PC-9 (cell line): ENCODE measurements around the gene MCF2L.

Source experiments
- EZH2 ChIP-seq: fragments of 200-600 bp; sonication (generic); IDR thresholded peaks from 2 replicates; pipeline ENCODE4 v1.8.0; 2017; ENCODE audit warnings: antibody characterized with exemption, low read depth
- TF ChIP-seq, protein P1 (sequence below): fragments of 200-600 bp; sonication (generic); conservative IDR thresholded peaks from 2 replicates; pipeline ENCODE4 v1.6.1; 2017; ENCODE audit warnings: mixed run types, antibody characterized with exemption, mild to moderate bottlenecking, moderate library complexity

- TF ChIP-seq, protein P1, sequence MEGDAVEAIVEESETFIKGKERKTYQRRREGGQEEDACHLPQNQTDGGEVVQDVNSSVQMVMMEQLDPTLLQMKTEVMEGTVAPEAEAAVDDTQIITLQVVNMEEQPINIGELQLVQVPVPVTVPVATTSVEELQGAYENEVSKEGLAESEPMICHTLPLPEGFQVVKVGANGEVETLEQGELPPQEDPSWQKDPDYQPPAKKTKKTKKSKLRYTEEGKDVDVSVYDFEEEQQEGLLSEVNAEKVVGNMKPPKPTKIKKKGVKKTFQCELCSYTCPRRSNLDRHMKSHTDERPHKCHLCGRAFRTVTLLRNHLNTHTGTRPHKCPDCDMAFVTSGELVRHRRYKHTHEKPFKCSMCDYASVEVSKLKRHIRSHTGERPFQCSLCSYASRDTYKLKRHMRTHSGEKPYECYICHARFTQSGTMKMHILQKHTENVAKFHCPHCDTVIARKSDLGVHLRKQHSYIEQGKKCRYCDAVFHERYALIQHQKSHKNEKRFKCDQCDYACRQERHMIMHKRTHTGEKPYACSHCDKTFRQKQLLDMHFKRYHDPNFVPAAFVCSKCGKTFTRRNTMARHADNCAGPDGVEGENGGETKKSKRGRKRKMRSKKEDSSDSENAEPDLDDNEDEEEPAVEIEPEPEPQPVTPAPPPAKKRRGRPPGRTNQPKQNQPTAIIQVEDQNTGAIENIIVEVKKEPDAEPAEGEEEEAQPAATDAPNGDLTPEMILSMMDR: no peak
- no peak for TF ChIP-seq EZH2
These were observed 14.0 kb downstream of the MCF2L start for GRCh38 chr13:112983042-112983305.
